K562 (cell line): Measurements from ENCODE around the gene SERPINE1. TPM values are rescaled to one million over a fixed set of nuclear protein-coding genes. Genes with fewer than 3 reads are reported as not detected.

ENCODE experiments used
- ARID2 ChIP-seq: fragments of 450-650 bp; IDR thresholded peaks from 2 replicates; pipeline ENCODE4 v1.6.1; 2017; ENCODE audit warnings: antibody characterized with exemption, mild to moderate bottlenecking
- CHD4 ChIP-seq: fragments of 200-600 bp; sonication (generic); IDR thresholded peaks from 3 replicates; pipeline ENCODE4 v1.6.1; 2012; ENCODE audit warnings: low read depth, mild to moderate bottlenecking, mixed read lengths, low read length, inconsistent platforms; ENCODE audit not compliant: insufficient read depth, insufficient replicate concordance, poor library complexity, severe bottlenecking
- DEAF1 ChIP-seq: fragments of 450-650 bp; formaldehyde crosslinking; IDR thresholded peaks from 2 replicates; pipeline ENCODE4 v1.4.0; 2020; ENCODE audit warnings: mild to moderate bottlenecking, moderate library complexity
- ELF4 ChIP-seq: fragments of 450-650 bp; formaldehyde crosslinking; IDR thresholded peaks from 2 replicates; pipeline ENCODE4 v1.4.0; 2022; ENCODE audit warnings: missing genetic modification characterization
- ETV6 ChIP-seq, 3 experiments: fragments of 150-350 bp in 1 of 3; sonication (generic) in 1 of 3; formaldehyde crosslinking in 1 of 3; IDR thresholded peaks; 2 replicates each; pipeline versions ENCODE4 v1.6.1 to v1.8.0; 2014 to 2022; ENCODE audit warnings: borderline replicate concordance in 2 of 3, low read depth in 2 of 3, antibody characterized with exemption in 1 of 3, low read length in 1 of 3, mild to moderate bottlenecking in 1 of 3, missing genetic modification reagents in 1 of 3
- FOXP4 ChIP-seq: sonication (generic); formaldehyde crosslinking; IDR thresholded peaks from 2 replicates; pipeline ENCODE4 v1.8.0; 2022; ENCODE audit warnings: mild to moderate bottlenecking, missing genetic modification reagents, borderline replicate concordance
- HMBOX1 ChIP-seq: sonication (generic); IDR thresholded peaks from 2 replicates; pipeline ENCODE4 v1.6.1; 2016
- HMG20B ChIP-seq: fragments of 250-450 bp; sonication (Bioruptor Pico); IDR thresholded peaks from 2 replicates; pipeline ENCODE4 v1.5.0; 2021; ENCODE audit warnings: mild to moderate bottlenecking
- KAT8 ChIP-seq: fragments of 450-650 bp; IDR thresholded peaks from 2 replicates; pipeline ENCODE4 v1.6.1; 2016; ENCODE audit warnings: low read depth, mild to moderate bottlenecking
- POLR2G ChIP-seq: fragments of 200-400 bp; formaldehyde crosslinking; IDR thresholded peaks from 2 replicates; pipeline ENCODE4 v1.6.1; 2017; ENCODE audit warnings: low read depth, mild to moderate bottlenecking, antibody characterized with exemption, low read length, moderate library complexity
- PYGO2 ChIP-seq: fragments of 450-650 bp; IDR thresholded peaks from 2 replicates; pipeline ENCODE4 v1.6.1; 2016; ENCODE audit warnings: mild to moderate bottlenecking, missing genetic modification characterization, moderate library complexity, missing compliant biosample characterization
- RBM25 ChIP-seq: fragments of 200-400 bp; formaldehyde crosslinking; IDR thresholded peaks from 2 replicates; pipeline ENCODE4 v1.6.1; 2018; ENCODE audit warnings: low read length, low read depth, moderate library complexity; ENCODE audit not compliant: severe bottlenecking
- RFX7 ChIP-seq: fragments of 250-450 bp; sonication (Bioruptor Pico); IDR thresholded peaks from 2 replicates; pipeline ENCODE4 v1.5.1; 2021; ENCODE audit warnings: mild to moderate bottlenecking
- SMARCA4 ChIP-seq: fragments of 450-650 bp; IDR thresholded peaks from 2 replicates; pipeline ENCODE4 v1.6.1; 2016
- TCF7L2 ChIP-seq: fragments of 150-350 bp; IDR thresholded peaks from 2 replicates; pipeline ENCODE4 v1.6.1; 2016; ENCODE audit warnings: low read depth, mild to moderate bottlenecking, low read length, moderate library complexity
- VEZF1 ChIP-seq: fragments of 200-800 bp; sonication (Bioruptor generic); IDR thresholded peaks from 2 replicates; pipeline ENCODE4 v1.6.1; 2017; ENCODE audit warnings: missing genetic modification characterization, missing compliant biosample characterization
- ZNF174 ChIP-seq: fragments of 250-450 bp; sonication (Bioruptor Pico); IDR thresholded peaks from 2 replicates; pipeline ENCODE4 v1.4.0; 2020; ENCODE audit warnings: mild to moderate bottlenecking
- ZNF668 ChIP-seq: fragments of 250-450 bp; sonication (Bioruptor Pico); IDR thresholded peaks from 2 replicates; pipeline ENCODE4 v1.8.0; 2022; ENCODE audit warnings: mild to moderate bottlenecking, inconsistent platforms
- polyA plus RNA-seq, 8 experiments: library from polyadenylated mRNA; depleted of rRNA in 4 of 8; stranded (reverse) in 5 of 8; unstranded in 3 of 8; fragments of >200 nt; fragmentation: Nextera tagmentation in 2 of 8; fragmentation: Illumina TruSeq in 1 of 8; extraction: Ambion mirVana in 2 of 8; extraction: Trizol in 1 of 8; gene quantifications; 2 replicates each; pipeline versions ENCODE4 v1.2.1 to v1.2.3, GENCODE V29; 2011 to 2014; ENCODE audit warnings: inconsistent platforms in 1 of 8, missing spikeins in 1 of 8
- total RNA-seq, 7 experiments: library from RNA; depleted of rRNA in 6 of 7; stranded (reverse); fragments of >200 nt in 6 of 7; fragmentation: Illumina TruSeq in 2 of 7; extraction: Trizol in 2 of 7; gene quantifications; 2 replicates each; pipeline versions ENCODE4 v1.2.1 to v1.2.3, GENCODE V29; 2011 to 2021; ENCODE audit warnings: low replicate concordance in 1 of 7

Gene SERPINE1
- total and polyA plus RNA-seq, 9 of the 15 experiments (the other 6 are each of a cell fraction or from before 2014, with no cell fraction given): 0.22 to 4.8 (median 0.91) TPM

GRCh38 chr7:101096331-101096956, 30.5 kb upstream of the SERPINE1 start (continued):
- no peak for TF ChIP-seq POLR2G
- TF ChIP-seq RFX7 (CRISPR knock-in tag): no peak
- TF ChIP-seq RBM25: peak; percentile 98
- TF ChIP-seq DEAF1 (CRISPR knock-in tag): no peak
- TF ChIP-seq ZNF668 (CRISPR knock-in tag): peak; percentile 64; the same call in 1 of the 2 replicates
- no peak for TF ChIP-seq SMARCA4
- no peak for TF ChIP-seq ELF4 (CRISPR knock-in tag)
- peak; percentile 51 for TF ChIP-seq CHD4
- TF ChIP-seq TCF7L2: no peak
- no peak for TF ChIP-seq ETV6 (IDR thresholded peaks at IDR 0.05; ENCODE audit: borderline replicate concordance in 1 of 2, low read depth in 2 of 2, low read length in 1 of 2)
- TF ChIP-seq ETV6 (CRISPR knock-in tag; IDR thresholded peaks at IDR 0.05; ENCODE audit: borderline replicate concordance): no peak
- no peak for TF ChIP-seq HMBOX1
- TF ChIP-seq VEZF1: no peak
- TF ChIP-seq ARID2: no peak
- TF ChIP-seq ZNF174 (CRISPR knock-in tag): no peak
- TF ChIP-seq FOXP4 (CRISPR knock-in tag): no peak
- TF ChIP-seq PYGO2 (tag): 0 out of 2 replicates have a peak, but pooled peaks have one; percentile 28
- TF ChIP-seq KAT8: no peak
- no peak for TF ChIP-seq HMG20B (CRISPR knock-in tag)
